ENCODE results near the gene CDKN3. TPM values are rescaled to one million over a fixed set of nuclear protein-coding genes. Genes with fewer than 3 reads are reported as not detected.

The CDKN3 gene
- 73.7 to 83.3 TPM (median 76.3 TPM) in 5 replicates for total RNA-seq (2022; extraction: Qiagen RNA extraction)

GRCh38 chr14:54396493-54397335 lies at the start of gene CDKN3:
TSS of gene CDKN3 (plus strand) at chr14:54397007. CDS start at chr14:54397069, 62 bp downstream.

GRCh38 chr14:54440873-54441868 lies 44.4 kb downstream of the CDKN3 start, which contains the start of gene CNIH1:
TSS of gene CNIH1 (minus strand) at chr14:54441374. CDS start at chr14:54441327, 47 bp downstream.

Other genes with a start within 250 kb of the CDKN3 start
- gene CNIH1, start 44.4 kb downstream of the CDKN3 start, total RNA-seq (2022; extraction: Qiagen RNA extraction), result 243 to 331 TPM (median 253 TPM) in 5 replicates
- gene GMFB, start 92.0 kb downstream of the CDKN3 start, total RNA-seq (2022; extraction: Qiagen RNA extraction), result 33.0 to 74.8 TPM (median 43.4 TPM) in 5 replicates
- 15.3 to 21.1 TPM (median 16.7 TPM) in 5 replicates for gene CGRRF1, start 112.9 kb downstream of the CDKN3 start, total RNA-seq (2022; extraction: Qiagen RNA extraction)
- gene SAMD4A, start 170.1 kb downstream of the CDKN3 start, total RNA-seq (2022; extraction: Qiagen RNA extraction), result 10.0 to 16.3 TPM (median 13.2 TPM) in 5 replicates

Data from A549 treated with dexamethasone at 1 μM for 4 hours (cell line).